Measurements from ENCODE around the gene PDE10A. TPM values are rescaled to one million over a fixed set of nuclear protein-coding genes. Genes with fewer than 3 reads are reported as not detected.

The PDE10A gene
- total and polyA plus RNA-seq, 2 of the 4 experiments (the other 2 are of a cell fraction) = 3.4 to 12.4 TPM

DNA sequence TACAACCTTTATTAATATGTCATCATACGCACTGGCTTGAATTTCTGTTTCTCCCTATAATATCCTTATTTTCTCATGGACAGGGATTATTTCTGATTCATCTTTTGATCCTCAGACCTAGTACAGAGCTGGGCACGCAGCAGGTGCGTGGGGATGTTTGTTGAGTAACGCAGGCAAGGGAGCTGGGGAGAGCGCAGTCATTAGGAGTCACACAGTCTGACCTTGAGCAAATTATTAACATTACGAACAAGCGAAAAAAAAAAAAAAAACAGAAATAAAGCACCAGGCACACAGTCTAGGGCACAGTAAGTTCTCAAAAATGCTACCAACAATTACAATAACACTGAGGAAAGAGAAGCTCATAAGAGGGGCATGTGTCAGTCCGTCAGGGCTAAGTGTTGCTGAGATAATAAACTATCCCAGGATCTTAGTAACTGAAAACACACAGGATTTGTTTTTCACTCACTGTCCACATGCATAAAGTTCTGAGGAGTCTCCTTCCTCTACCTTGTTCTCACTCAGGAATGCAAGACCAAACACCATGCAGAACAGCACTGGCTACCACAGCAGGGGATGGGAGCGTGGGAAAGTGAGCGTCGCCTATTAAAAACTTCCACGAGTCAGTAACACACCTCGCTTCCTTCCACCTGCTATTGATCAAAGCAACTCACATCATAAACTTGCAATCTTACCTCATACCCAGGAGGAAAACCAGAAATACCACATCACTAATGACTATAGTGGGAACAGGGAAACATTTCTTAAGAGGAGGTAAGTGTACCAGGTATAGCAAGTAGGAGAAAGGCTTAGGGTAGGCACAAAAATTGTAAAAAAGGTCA lies 56.9 kb downstream of the PDE10A start:
- no peak for ATAC-seq (ENCODE audit: low read depth)
- intact Hi-C loops (cut with micrococcal nuclease) = no loop called here
- H4K91ac ChIP-seq (ENCODE audit: insufficient read depth, low read depth, low read length) = no peak overlapping the region

More for the DNA sequence above, 56.9 kb downstream of the PDE10A start:
- H3K27ac ChIP-seq (ENCODE audit: insufficient read depth, low read length) = no peak overlapping the region
- no peak for DNase-seq
- H3K23ac ChIP-seq (ENCODE audit: low read depth, low read length) = no peak overlapping the region
- H2BK15ac ChIP-seq (ENCODE audit: low read depth, low read length) = no peak overlapping the region
- peaks cover 4% of the 10 kb centered on the region; the same call in 1 of the 2 replicates for H3K4me1 ChIP-seq (ENCODE audit: control insufficient read depth, insufficient read depth, low read length)
- no peak overlapping the region for H4K8ac ChIP-seq (ENCODE audit: low read depth in 2 of 2, low read length in 2 of 2)
- ChIA-PET POLR2A (ENCODE audit: unreplicated experiment) (no interaction called here), CTCF (no interaction called here)
- H2BK120ac ChIP-seq (ENCODE audit: low read depth, low read length) = no peak overlapping the region
- no peak overlapping the region for H3K56ac ChIP-seq (ENCODE audit: extremely low read depth, insufficient read depth, low read length)
- H3K4ac ChIP-seq (ENCODE audit: low read depth, low read length) = no peak overlapping the region
- H3K9me1 ChIP-seq (ENCODE audit: insufficient read depth, low read length) = peaks cover 3% of the 10 kb centered on the region; the same call in 1 of the 2 replicates
- no peak overlapping the region for H2AFZ ChIP-seq (replicated peaks; ENCODE audit: low read length, poor library complexity)
- dilution Hi-C loops (cut with HindIII; ENCODE audit: low sequenced_read_pairs, unreplicated experiment) = no loop called here
- H3K9ac ChIP-seq (ENCODE audit: low read depth, low read length) = no peak overlapping the region
- H3K79me1 ChIP-seq (ENCODE audit: low read depth in 1 of 2, low read length in 2 of 2) = peaks cover 24 to 43% of the 10 kb centered on the region in 2 experiments
- no peaks in the 10 kb centered on the region for H3K9me3 ChIP-seq (ENCODE audit: control insufficient read depth, insufficient read depth, low read length)
- in situ Hi-C loops (cut with MboI; ENCODE audit: low sequenced_read_pairs) = no loop called here
- H2AK9ac ChIP-seq (replicated peaks; ENCODE audit: low read depth, low read length, poor library complexity) = no peak overlapping the region
- BruUV-seq (replicated peaks) = no TSS peak
- no peak overlapping the region for H3K14ac ChIP-seq (replicated peaks; ENCODE audit: low read depth, low read length)
- H4K20me1 ChIP-seq (ENCODE audit: insufficient read depth, low read length) = peaks cover 9% of the 10 kb centered on the region
- TF ChIP-seq MXI1 (IDR thresholded peaks at IDR 0.05; ENCODE audit: borderline replicate concordance, low read depth, low read length) = no peak
- TF ChIP-seq FOS (IDR thresholded peaks at IDR 0.05; ENCODE audit: low read depth, low read length) = no peak
- TF ChIP-seq CEBPB (IDR thresholded peaks at IDR 0.05; ENCODE audit: low read depth, low read length) = no peak
- TF ChIP-seq, protein P1, sequence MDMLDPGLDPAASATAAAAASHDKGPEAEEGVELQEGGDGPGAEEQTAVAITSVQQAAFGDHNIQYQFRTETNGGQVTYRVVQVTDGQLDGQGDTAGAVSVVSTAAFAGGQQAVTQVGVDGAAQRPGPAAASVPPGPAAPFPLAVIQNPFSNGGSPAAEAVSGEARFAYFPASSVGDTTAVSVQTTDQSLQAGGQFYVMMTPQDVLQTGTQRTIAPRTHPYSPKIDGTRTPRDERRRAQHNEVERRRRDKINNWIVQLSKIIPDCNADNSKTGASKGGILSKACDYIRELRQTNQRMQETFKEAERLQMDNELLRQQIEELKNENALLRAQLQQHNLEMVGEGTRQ (IDR thresholded peaks at IDR 0.05; ENCODE audit: low read depth, low read length) = no peak
- no peak for TF ChIP-seq RCOR1 (IDR thresholded peaks at IDR 0.05; ENCODE audit: insufficient replicate concordance, low read length)
- H3K36me3 ChIP-seq (ENCODE audit: control insufficient read depth, insufficient read depth, low read length) = no peaks in the 10 kb centered on the region
- H3K4me3 ChIP-seq (ENCODE audit: insufficient read depth, low read depth, low read length) = no peak overlapping the region
- H2BK20ac ChIP-seq (ENCODE audit: low read depth, low read length) = no peak overlapping the region
- no peak overlapping the region for H4K5ac ChIP-seq (ENCODE audit: low read depth, low read length)
- no peak overlapping the region for H3K18ac ChIP-seq (ENCODE audit: low read depth, low read length)
- no peak overlapping the region for H2BK5ac ChIP-seq (ENCODE audit: low read depth, low read length, poor library complexity, severe bottlenecking)
- no peaks in the 10 kb centered on the region for H3K27me3 ChIP-seq (ENCODE audit: control insufficient read depth, insufficient read depth, low read length)
- H3K4me2 ChIP-seq (ENCODE audit: low read depth, low read length) = no peak overlapping the region
- WGBS, 2 experiments (ENCODE audit: extremely low coverage in 2 of 2, insufficient read length in 1 of 2) = 80% methylated on average over 1 of the region's 13 CpGs; no CpG with 5 or more reads in 1 of the 2 experiments
- no peak overlapping the region for H2AK5ac ChIP-seq (ENCODE audit: low read depth, low read length)
